Measurements from ENCODE around the gene MLLT1. TPM values are rescaled to one million over a fixed set of nuclear protein-coding genes. Genes with fewer than 3 reads are reported as not detected.

MLLT1 gene
- total RNA-seq, 1 experiment from 2014 or later, result 54.9 TPM

- H3K27ac Mint-ChIP-seq, result peak overlapping the region; percentile 79 to 86 (median 80); a peak in 4 of 7 replicates
- WGBS (ENCODE audit: extremely low coverage, insufficient read length, low lambda C conversion rate), result no CpG with 5 or more reads among the region's 53 CpGs
Measured at GRCh38 chr19:6212403-6213265, 67.1 kb downstream of the MLLT1 start.

More at GRCh38 chr19:6212403-6213265, 67.1 kb downstream of the MLLT1 start:
- no peak overlapping the region for H2AK5ac ChIP-seq (ENCODE audit: insufficient read length, low read length)
- no peaks in the 10 kb centered on the region for H3K79me2 ChIP-seq (ENCODE audit: insufficient read depth, low read length)
- H3K27ac ChIP-seq (ENCODE audit: insufficient read length, low read depth, low read length), result no peak overlapping the region
- no peaks in the 10 kb centered on the region for H4K20me1 ChIP-seq (ENCODE audit: control insufficient read depth, insufficient read depth, insufficient read length)
- no peak overlapping the region for H4K5ac ChIP-seq (ENCODE audit: insufficient read length, low read depth, low read length)
- no peak overlapping the region for H3K4ac ChIP-seq (ENCODE audit: low read depth, low read length)
- no peaks in the 10 kb centered on the region for H3K9me3 ChIP-seq (ENCODE audit: control insufficient read depth, low read depth, low read length)
- no peak overlapping the region for H3K4me2 ChIP-seq (ENCODE audit: insufficient read depth, insufficient read length, low read length)
- no peak overlapping the region for H3T11ph ChIP-seq (ENCODE audit: low read length)
- Mint-ChIP-seq H3K4me3 (peak overlapping the region in 1 of 2 experiments; percentile 38; a peak in 2 of 5 replicates), H3K4me1 (peaks cover 2 to 5% of the 10 kb centered on the region in 2 experiments), H3K27me3 (ENCODE audit: low read depth) (peaks cover 1% of the 10 kb centered on the region; the same call in 1 of the 2 replicates), H3K36me3 (ENCODE audit: insufficient read depth in 1 of 3, low read depth in 3 of 3) (peaks cover 3 to 11% (median 11%) of the 10 kb centered on the region in 3 experiments), H3K9me3 (no peaks in the 10 kb centered on the region)
- TF ChIP-seq, protein P1, sequence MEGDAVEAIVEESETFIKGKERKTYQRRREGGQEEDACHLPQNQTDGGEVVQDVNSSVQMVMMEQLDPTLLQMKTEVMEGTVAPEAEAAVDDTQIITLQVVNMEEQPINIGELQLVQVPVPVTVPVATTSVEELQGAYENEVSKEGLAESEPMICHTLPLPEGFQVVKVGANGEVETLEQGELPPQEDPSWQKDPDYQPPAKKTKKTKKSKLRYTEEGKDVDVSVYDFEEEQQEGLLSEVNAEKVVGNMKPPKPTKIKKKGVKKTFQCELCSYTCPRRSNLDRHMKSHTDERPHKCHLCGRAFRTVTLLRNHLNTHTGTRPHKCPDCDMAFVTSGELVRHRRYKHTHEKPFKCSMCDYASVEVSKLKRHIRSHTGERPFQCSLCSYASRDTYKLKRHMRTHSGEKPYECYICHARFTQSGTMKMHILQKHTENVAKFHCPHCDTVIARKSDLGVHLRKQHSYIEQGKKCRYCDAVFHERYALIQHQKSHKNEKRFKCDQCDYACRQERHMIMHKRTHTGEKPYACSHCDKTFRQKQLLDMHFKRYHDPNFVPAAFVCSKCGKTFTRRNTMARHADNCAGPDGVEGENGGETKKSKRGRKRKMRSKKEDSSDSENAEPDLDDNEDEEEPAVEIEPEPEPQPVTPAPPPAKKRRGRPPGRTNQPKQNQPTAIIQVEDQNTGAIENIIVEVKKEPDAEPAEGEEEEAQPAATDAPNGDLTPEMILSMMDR (conservative IDR thresholded peaks at IDR 0.05), result no peak
- no peak overlapping the region for H2BK5ac ChIP-seq (ENCODE audit: insufficient read length, low read length)
- H2BK20ac ChIP-seq (ENCODE audit: low read depth, low read length, poor library complexity, severe bottlenecking), result no peak overlapping the region
- H2BK12ac ChIP-seq (ENCODE audit: insufficient read length, low read depth, low read length), result no peak overlapping the region
- no peak for DNase-seq
- no peak overlapping the region for H3K18ac ChIP-seq (ENCODE audit: insufficient read length, low read depth, low read length)
- H3K23me2 ChIP-seq (ENCODE audit: insufficient read length, low read depth, low read length, poor library complexity, severe bottlenecking), result no peaks in the 10 kb centered on the region
- H3K23ac ChIP-seq (ENCODE audit: insufficient read length, low read depth, low read length), result no peak overlapping the region
- no peak overlapping the region for H2AFZ ChIP-seq (ENCODE audit: low read length)
- H3K14ac ChIP-seq (ENCODE audit: insufficient read depth, low read length), result no peak overlapping the region
- no peaks in the 10 kb centered on the region for H3K4me1 ChIP-seq (ENCODE audit: insufficient read depth, low read length)
- H3K56ac ChIP-seq (ENCODE audit: insufficient read length, low read depth, low read length), result no peak overlapping the region
- no peaks in the 10 kb centered on the region for H3K79me1 ChIP-seq (ENCODE audit: insufficient read depth, low read depth, low read length, poor library complexity, severe bottlenecking)
- H2BK120ac ChIP-seq (ENCODE audit: low read depth, low read length, poor library complexity, severe bottlenecking), result no peak overlapping the region
- no peak overlapping the region for H2BK15ac ChIP-seq (ENCODE audit: low read depth, low read length)
- H3K9ac ChIP-seq (ENCODE audit: extremely low read depth, insufficient read length, low read length), result no peak overlapping the region
- no peak overlapping the region for H4K91ac ChIP-seq (ENCODE audit: insufficient read length, low read depth, low read length)
- H4K8ac ChIP-seq (replicated peaks; ENCODE audit: insufficient read length, low read depth, low read length), result no peak overlapping the region
- no peaks in the 10 kb centered on the region for H3K27me3 ChIP-seq (ENCODE audit: insufficient read depth, low read length)
